GM18907 (cell line): Measurements from ENCODE around the gene DRAM1.
A peak's percentile ranks its signal among the peaks of the same experiment; 100 is the strongest.
"Not testable (repeated sequence)": the region's sequence is repeated elsewhere in the genome, so short reads cannot be mapped to it uniquely, and the experiment has no call there.

Experiments
- ATAC-seq: cut with Tn5 transposase; IDR thresholded peaks from one replicate; pipeline ENCODE4 v1.9.1; 2021; ENCODE audit warnings: mild to moderate bottlenecking, moderate library complexity; ENCODE audit not compliant: unreplicated experiment

The DRAM1 gene

DNA sequence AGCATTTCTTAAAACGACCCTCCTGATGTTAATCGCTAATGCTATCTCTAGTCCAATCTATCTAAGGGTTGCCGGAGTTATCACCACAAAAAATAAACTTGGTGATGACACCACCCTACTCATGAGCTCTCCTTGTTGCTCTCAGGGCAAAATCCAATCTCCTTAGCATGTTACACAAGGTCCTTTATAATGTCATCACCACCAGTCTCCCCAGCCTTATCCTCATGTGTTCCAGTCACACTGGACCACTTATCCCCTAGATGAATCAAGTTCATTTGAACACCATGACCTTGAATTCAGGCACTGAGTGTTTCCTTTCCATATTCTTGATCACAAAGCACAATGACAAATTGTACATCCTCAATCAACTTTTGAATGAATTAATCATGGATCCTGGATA is 19.0 kb upstream of the DRAM1 start:
- ATAC-seq, result no peak

DNA sequence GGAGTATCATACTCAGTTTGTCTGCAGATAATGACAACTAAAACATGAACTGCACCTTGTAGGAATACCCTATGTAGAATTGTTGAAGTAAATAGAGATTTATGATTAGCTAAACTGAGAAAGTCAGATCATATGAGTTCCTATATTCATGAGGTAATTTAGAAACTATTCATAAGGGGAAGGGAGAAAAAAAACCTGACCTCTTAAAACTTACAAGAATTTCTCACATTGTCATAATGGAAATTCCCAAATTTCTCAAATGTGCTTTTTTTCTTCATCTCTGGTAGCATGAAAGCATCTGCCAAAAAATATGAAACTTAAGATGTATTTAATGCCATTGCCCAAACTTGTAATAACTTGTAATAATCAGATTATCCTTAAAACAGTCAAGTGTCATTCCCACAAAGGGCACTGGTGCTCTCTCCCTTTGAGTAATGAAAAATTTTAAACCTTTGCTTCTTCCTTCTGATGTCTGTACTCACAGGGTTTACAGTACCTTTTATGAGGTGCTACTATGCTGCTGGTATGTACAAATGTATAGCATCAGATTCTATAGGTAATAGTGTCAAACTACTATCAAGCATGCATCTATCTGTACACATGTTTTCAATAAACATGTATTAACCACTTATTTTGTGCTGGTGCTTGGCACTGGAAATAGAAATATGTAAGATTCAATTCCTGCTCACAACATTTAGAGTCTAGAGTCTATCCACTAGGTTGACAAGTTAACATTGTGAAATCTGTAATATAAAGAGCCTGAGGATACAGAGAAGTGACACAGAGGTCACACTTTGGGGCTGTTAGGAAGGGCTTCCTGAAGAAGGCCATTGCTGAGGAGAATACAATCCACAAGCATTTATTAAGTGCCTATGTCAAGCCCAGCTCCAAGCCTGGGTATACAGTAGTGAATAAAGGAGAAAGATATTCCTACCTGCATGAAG is 17.4 kb upstream of the DRAM1 start:
- peak; percentile 48 for ATAC-seq

DNA sequence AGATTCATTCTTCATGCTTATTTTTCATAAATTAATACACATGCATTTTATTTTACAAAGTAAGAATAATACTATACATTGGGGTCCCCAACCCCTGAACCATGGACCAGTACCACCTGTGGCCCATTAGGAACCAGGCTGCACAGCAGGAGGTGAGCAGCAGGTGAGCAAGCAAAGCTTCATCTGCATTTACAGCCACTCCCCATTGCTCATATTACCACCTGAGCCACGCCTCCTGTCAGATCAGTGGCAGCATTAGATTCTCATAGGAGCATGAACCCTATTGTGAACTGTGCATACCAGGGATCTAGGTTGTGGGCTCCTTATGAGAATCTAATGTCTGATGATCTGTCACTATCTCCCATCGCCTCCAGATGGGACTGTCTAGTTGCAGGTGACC is 15.7 kb upstream of the DRAM1 start:
- ATAC-seq, result not testable (repeated sequence)

DNA sequence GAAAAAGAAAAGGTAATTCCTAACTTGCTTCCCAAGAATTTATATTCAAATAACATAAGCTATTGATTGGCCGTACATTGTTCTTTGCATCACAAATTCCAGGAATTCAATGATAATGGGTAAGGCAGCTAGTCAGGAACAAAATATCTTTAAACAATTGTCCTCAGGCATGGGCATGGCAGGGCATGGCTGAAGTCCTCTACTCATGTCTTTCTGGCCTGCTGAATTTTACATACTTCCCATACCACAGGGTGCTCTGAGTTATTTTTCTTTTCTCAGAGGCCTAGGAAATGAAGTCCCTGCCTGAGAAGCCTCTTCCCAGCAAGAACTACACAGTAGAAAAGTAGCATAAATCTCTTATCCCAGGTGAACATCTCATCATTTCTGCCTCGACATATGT is 15.1 kb upstream of the DRAM1 start:
- no peak for ATAC-seq

DNA sequence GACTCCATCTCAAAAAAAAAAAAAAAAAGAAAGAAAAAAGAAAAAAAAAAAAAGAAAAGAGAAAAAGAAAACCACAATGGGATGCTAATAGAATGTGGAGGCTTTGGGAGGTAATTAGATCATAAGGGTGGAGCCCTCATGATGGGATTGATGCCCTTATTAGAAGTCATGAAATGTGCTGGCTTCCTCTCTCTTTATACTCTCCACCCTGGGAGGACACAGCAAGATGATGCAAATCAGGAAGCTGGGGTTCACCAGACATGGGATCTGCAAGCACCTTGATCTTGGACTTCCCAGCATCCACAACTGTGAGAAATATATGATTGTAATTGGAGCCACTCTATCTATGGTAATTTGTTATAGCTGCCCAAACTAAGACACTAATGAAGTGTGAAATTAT is 13.4 kb upstream of the DRAM1 start:
- no peak for ATAC-seq

DNA sequence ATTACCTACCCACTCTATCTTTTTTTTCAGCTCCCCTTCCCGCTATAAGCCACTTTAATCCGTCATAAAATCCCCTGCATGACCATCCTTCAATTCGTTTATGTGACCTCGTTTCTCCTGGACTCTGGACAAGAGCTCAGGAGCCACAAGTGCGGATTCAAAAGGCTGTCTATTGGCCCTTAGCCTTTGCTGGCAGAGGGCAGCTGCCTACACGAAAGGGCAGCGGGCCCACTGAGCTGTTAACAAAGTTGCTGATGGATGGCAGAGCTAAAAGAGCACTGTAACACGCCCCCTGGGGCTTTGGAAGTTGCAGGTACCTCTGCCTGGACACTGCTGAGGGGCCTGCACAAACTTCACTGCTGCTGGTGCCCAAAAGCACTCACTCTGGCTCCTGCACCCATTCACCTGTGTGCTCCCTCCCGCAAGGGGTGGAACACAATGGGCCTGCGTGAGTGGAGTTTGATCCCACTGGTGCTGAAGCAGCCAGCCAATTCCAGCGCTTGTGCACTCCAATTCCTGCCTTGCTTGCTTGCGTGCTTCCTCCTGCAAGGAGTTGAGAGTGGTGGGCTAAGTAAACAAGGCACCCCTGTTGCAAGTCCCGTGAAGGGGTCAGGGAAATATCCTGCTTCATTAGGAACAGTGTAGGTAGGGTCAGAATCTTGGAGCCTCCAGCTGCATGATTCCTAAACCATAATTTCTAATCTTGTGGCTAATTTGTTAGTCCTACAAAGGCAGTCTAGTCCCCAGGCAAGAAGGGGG is 10.6 kb upstream of the DRAM1 start:
- no peak for ATAC-seq

DNA sequence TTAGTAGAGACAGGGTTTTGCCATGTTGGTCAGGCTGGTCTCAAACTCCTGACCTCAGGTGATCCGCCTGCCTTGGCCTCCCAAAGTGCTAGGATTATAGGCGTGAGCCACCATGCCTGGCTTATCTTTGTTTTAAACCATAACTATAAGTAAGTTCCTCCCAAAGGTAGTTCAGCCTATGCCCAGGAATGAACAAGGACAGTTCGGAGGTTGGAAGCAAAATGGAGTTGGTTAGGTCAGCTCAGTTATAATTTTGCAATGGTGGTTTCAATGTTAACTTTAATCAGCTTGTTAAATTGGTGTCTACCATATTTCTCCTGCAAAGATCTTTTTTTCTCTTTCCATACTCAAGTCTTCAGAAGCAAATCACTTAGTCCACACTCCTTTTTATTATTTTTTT is 9.8 kb upstream of the DRAM1 start:
- ATAC-seq, result not testable (repeated sequence)

DNA sequence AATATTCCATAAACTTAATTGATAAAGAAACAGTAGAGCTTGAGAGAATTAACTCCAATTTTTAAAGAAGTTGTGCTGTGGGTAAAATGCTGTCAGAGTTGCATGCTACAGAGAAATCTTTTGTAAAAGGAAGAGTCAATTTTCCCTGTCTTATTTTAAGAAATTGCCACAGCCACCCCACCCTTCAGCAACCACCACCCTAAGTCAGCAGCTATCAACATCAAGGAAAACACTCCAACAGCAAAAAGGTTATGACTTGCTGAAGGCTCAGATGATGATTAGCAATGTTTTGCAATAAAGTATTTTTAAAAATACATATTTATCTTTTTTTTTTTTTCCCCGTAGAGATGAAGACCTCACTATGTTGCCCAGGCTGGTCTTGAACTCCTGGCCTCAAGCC is 6.5 kb upstream of the DRAM1 start:
- no peak for ATAC-seq

DNA sequence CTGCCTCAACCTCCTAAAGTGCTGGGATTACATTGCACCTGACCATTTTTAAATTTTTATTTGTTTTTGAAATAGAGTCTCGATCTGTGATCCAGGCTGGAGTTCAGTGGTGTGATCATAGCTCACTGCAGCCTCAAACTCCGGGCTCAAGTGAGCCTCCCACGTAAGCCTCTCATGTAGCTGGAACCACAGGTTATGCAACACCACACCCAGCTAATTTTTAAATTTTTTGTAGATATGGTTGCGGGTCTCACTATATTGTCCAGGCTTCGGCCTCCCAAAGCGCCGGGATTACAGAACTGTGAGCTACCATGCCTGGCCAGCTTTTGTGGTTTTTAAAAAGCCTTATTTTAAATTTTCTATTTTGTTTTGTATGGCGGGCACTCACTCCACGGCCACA is 2.2 kb upstream of the DRAM1 start:
- no peak for ATAC-seq

DNA sequence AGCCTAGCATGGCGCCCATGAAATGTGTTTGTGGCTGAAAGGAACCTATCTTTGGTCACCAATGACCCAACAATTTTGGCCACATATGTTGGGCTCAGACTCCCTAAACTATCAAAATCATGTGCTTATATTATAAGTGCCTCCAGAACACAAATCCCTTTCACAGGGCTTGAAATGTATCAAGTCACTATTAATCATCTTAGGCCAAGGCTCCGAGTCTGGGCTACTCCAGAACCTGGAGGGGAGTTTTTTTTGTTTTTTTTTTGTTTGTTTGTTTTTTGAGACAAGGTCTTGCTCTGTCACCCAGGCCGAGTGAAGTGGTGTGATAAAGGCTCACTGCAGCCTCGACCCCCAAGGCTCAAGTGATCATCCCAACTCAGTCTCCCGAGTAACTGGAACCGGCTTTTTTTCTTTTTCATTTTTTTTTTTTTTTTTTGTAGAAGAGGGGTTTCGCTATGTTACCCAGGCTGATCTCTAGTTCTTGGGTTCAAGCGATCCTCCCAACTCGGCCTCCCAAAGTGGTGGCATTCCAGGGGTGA is 989 bp upstream of the DRAM1 start:
- no peak for ATAC-seq

DNA sequence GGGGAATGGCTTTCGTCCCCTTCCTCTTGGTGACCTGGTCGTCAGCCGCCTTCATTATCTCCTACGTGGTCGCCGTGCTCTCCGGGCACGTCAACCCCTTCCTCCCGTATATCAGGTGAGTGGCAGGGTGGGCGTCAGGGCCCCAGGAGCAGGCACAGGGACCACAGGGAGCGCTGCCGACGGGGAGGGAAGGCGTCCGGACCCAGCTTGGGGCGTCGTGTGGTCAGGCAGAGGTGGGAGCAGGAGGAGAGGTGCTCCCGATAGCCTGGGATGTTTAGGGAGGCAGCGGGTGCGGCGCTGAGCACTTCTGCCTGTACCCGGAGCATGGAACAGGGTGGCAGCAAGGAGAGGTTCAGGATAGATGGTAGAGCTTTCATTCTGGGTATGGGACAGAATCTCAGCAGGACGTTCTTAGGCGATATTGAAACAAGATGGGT is 444 bp downstream of the DRAM1 start:
- peak; percentile 23 for ATAC-seq

DNA sequence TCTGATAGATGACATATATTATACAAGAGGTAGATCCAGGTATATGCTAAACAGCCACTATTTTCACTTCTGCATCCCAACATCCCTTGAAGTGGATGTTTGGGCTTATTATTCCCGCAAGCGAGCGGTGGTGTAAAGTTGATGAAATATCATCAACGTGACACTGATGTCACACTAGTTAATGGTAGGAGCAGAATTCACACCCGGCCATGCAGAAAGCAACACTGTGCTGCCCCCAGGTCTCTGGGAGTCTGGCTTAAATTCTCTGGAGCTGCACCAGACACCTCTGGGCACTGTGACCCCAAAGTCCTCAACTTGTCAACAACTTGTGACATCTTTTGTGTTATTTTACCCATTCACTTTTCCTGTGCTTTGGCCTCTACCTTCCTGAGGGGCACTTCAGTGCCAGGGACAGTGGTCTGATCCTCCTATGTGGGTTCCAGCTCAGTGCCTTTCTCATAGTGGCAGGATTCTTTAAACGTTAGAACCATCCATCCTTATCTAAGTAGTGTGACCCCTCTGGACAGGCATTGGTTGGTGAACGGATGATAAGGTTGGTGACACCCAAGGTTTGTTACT is 952 bp downstream of the DRAM1 start:
- ATAC-seq, result peak; percentile 18

DNA sequence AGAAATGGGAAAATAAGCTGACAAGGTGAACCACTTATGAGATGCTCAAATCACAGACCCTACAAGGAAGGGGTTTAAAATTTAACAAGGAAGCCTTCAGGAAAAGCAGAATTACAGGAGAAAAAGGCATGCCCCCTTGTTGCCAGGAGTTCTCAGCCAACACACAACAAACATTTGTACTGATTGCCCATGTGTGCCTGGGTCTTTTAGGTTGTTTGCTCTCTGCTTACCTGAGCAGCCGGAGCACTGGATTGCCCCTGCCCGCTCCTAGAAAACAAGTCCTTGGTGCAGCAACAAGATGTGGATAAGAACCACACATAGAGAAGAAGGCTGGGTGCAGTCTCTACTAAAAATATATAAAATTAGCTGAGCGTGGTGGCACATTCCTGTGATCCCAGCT is 3.4 kb downstream of the DRAM1 start:
- ATAC-seq, result no peak

DNA sequence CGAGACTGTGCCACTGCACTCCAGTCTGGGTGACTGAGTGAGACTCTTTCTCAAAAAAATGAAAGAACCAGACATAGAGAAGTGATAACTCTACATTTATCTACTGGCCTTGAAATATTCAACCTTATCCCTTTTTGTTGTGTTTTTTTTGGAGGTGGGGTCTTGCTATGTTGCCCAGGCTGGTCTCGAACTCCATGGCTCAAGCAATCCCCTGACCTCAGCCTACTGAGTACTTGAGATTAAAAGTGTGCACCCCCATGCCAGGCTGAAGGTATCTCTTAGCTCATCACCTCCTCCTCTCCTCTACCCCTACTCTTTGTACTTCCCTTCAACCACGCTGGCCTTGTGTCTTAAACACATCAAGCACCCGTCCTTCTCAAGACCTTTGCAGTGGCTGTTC is 3.8 kb downstream of the DRAM1 start:
- ATAC-seq, result no peak

DNA sequence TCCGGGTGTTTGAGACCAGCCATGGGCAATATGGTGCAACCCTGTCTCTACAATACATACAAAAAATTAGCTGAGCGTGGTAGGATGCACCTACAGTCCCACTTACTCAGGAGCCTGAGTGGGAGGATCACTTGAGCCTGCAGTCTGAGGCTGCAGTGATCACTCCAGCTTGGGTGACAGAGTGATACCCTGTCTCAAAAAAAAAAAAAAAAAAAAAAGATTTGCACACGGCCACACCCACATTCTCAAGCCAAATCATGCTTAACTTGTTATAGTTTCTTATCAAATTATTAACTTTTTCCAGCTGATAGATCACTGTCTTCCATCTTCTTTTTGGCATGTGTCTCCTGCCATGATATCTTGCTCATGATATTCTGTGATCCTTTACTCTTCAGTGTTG is 6.8 kb downstream of the DRAM1 start:
- no peak for ATAC-seq

DNA sequence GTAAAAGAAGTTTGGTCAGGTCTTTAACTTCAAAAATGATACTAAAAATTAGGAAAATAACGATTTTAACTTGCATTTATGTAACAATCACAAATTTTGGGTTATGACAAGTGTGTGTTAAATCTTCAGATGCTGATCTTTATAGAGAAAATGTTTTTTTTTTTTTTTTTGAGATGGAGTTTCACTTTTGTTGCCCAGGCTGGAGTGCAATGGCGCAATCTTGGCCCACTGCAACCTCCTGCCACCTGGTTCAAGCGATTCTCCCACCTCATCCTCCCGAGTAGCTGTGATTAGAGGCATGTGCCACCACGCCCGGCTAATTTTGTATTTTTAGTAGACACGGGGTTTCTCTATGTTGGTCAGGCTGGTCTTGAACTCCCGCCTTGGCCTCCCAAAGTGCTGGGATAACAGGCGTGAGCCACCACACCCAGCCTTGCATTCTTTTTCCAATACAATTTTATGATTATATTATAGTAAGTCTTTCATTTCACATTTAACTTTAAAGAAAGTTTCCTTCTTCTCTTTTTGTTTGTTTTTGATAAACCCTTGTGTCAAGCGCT is 7.5 kb downstream of the DRAM1 start:
- not testable (repeated sequence) for ATAC-seq

DNA sequence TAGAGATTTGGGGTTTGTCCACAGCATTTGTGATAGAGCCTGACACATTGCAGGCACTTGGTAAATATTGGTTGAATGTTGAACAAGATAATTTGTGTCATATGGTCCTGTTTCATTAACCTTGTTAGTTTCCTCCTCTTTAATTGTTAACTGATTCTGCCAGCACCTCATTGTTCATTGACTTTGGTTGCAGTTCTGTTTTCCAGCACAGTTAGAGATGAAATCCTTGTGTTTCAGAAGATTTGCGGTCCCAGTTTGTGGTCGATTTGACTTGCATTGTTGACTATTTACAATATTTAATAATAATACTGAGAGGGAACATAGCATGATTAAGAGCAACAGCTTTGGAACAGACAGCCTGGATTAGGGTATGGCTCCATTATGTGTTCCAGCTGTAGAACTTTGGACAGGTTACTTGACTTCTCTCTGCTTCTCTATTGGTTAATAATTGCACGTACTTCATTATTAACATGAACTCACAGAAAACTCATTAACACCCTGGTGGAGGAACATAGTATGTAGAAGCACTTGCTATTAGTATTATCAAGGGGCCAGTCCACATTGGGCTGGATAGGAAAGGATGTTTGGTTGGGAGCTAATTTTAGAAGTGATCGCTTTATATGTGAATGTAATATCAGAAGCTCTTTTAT is 8.7 kb downstream of the DRAM1 start:
- peak; percentile 83 for ATAC-seq

DNA sequence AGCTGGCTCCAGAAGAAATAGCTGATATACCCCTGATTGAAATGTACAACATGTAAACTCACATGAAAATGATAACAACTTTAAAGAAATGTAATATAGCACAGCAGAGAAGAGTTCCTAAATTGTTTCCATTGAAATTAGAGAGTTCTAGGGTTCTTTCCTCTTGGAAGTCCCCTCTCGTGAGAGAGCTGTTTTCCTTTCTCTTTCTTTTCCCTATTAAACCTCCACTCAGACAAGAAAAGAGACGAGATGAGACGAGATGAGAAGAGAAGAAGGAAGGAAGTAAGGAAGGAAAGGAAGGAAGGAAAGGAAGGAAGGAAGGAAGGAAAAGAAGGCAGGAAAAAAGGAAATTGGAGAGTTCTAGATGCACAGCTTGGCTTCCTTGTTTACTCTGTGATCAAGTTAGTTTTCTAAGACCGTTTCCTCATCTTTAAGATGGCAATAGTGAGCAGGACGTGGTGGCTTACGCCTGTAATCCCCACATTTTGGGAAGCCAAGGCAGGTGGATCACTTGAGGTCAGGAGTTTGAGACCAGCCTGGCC is 11.9 kb downstream of the DRAM1 start:
- ATAC-seq, result no peak

DNA sequence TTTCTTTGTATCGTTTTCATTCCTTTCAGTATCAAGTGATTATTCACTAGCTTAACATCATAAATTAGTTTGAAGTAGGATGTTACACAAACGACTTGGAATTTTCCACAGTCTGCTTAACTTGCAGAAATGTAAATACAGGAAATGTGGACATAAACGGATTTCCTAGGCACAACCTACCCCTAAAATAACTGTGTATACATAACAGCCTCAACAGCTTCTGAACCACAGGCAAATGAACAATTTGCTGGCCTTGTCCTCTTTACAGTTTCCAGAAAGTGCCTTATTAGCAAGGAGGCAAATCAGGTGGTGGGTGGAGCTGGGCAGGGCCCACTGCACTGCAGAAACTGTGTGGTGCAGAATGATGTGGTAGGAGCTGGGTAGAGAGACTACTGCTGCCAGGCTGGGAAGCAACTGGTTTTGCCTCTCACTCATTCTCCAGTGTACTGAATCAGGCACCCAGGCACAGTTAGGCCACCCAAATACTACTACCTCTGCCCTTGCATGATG is 14.1 kb downstream of the DRAM1 start:
- peak; percentile 93 for ATAC-seq

DNA sequence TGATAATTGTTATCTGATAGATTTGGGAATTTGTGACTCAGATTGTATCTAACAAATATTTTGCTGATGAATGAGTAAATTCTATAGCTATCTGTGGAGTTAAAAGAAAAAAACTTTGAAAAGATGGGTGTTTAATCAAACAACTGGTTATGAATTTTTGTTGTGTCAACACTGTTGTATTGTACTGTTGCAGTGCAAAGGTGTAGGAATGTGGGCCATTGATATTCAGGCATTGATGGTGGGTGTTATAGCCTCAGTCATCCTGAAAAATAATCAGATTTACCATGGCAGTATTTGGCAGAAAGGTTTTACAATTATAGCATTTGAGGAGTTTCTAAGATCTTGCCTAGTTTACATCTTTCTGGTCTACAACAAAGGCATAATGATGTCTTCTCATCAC is 15.4 kb downstream of the DRAM1 start:
- ATAC-seq, result no peak
